ENCODE measurements around the gene CLEC3A.

Gene CLEC3A

GRCh38 chr16:77993111-77993985 is 29.0 kb upstream of the CLEC3A start:
- H4K20me1 ChIP-seq, result no peaks in the 10 kb centered on the region
- H3K4me2 ChIP-seq, result no peak overlapping the region
- no peaks in the 10 kb centered on the region for H3K4me1 ChIP-seq
- H3K27me3 ChIP-seq, result no peaks in the 10 kb centered on the region
- no peaks in the 10 kb centered on the region for H3K36me3 ChIP-seq
- no peak overlapping the region for H3K4me3 ChIP-seq
- no peak overlapping the region for H3K9ac ChIP-seq
- H3K9me3 ChIP-seq, result peaks cover 28% of the 10 kb centered on the region
- H3K27ac ChIP-seq, result no peak overlapping the region
- TF ChIP-seq Cebpa-rat (IDR thresholded peaks at IDR 0.05), result no peak

GRCh38 chr16:77995843-77996455 is 26.4 kb upstream of the CLEC3A start:
- Histone ChIP-seq H3K9ac (no peak overlapping the region), H3K27me3 (no peaks in the 10 kb centered on the region), H3K4me3 (no peak overlapping the region), H3K36me3 (no peaks in the 10 kb centered on the region), H3K9me3 (peaks cover 28% of the 10 kb centered on the region), H3K27ac (no peak overlapping the region), H3K4me2 (no peak overlapping the region), H3K4me1 (no peaks in the 10 kb centered on the region), H4K20me1 (no peaks in the 10 kb centered on the region)
- TF ChIP-seq Cebpa-rat (IDR thresholded peaks at IDR 0.05), result no peak

GRCh38 chr16:77998350-77999023 is 23.9 kb upstream of the CLEC3A start:
- Histone ChIP-seq H3K4me2 (no peak overlapping the region), H3K4me3 (no peak overlapping the region), H3K27ac (no peak overlapping the region), H3K36me3 (no peaks in the 10 kb centered on the region), H3K9me3 (peaks cover 28% of the 10 kb centered on the region), H3K27me3 (no peaks in the 10 kb centered on the region), H4K20me1 (no peaks in the 10 kb centered on the region), H3K9ac (no peak overlapping the region), H3K4me1 (no peaks in the 10 kb centered on the region)
- TF ChIP-seq Cebpa-rat (IDR thresholded peaks at IDR 0.05), result no peak

- H3K27me3 ChIP-seq, result no peaks in the 10 kb centered on the region
- no peaks in the 10 kb centered on the region for H3K36me3 ChIP-seq
- H4K20me1 ChIP-seq, result no peaks in the 10 kb centered on the region
- peaks cover 9% of the 10 kb centered on the region for H3K9me3 ChIP-seq
- no peak overlapping the region for H3K4me2 ChIP-seq
- no peak for TF ChIP-seq Cebpa-rat (IDR thresholded peaks at IDR 0.05)
- H3K9ac ChIP-seq, result no peak overlapping the region
- H3K27ac ChIP-seq, result no peak overlapping the region
- H3K4me3 ChIP-seq, result no peak overlapping the region
- H3K4me1 ChIP-seq, result no peaks in the 10 kb centered on the region
Observed at GRCh38 chr16:78001451-78002025, 20.8 kb upstream of the CLEC3A start.

GRCh38 chr16:78002915-78003538 is 19.3 kb upstream of the CLEC3A start:
- no peak overlapping the region for H3K4me2 ChIP-seq
- H3K4me1 ChIP-seq, result no peaks in the 10 kb centered on the region
- H3K4me3 ChIP-seq, result no peak overlapping the region
- no peaks in the 10 kb centered on the region for H3K36me3 ChIP-seq
- no peak for TF ChIP-seq Cebpa-rat (IDR thresholded peaks at IDR 0.05)
- no peaks in the 10 kb centered on the region for H4K20me1 ChIP-seq
- H3K27ac ChIP-seq, result no peak overlapping the region
- H3K9ac ChIP-seq, result no peak overlapping the region
- H3K9me3 ChIP-seq, result no peaks in the 10 kb centered on the region
- H3K27me3 ChIP-seq, result no peaks in the 10 kb centered on the region

GRCh38 chr16:78004517-78004916 is 17.8 kb upstream of the CLEC3A start:
- H3K36me3 ChIP-seq, result no peaks in the 10 kb centered on the region
- H3K27ac ChIP-seq, result no peak overlapping the region
- TF ChIP-seq Cebpa-rat (IDR thresholded peaks at IDR 0.05), result no peak

GRCh38 chr16:78005881-78006280 is 16.5 kb upstream of the CLEC3A start:
- no peak overlapping the region for H3K9ac ChIP-seq
- no peaks in the 10 kb centered on the region for H3K36me3 ChIP-seq
- H3K4me1 ChIP-seq, result no peaks in the 10 kb centered on the region
- H3K27ac ChIP-seq, result no peak overlapping the region
- no peak for TF ChIP-seq Cebpa-rat (IDR thresholded peaks at IDR 0.05)
- H3K4me3 ChIP-seq, result no peak overlapping the region
- no peaks in the 10 kb centered on the region for H4K20me1 ChIP-seq
- H3K9me3 ChIP-seq, result no peaks in the 10 kb centered on the region
- H3K27me3 ChIP-seq, result no peaks in the 10 kb centered on the region
- no peak overlapping the region for H3K4me2 ChIP-seq

More at GRCh38 chr16:78004517-78004916, 17.8 kb upstream of the CLEC3A start:
- Histone ChIP-seq H3K27me3 (no peaks in the 10 kb centered on the region), H3K4me3 (no peak overlapping the region), H3K9ac (no peak overlapping the region), H4K20me1 (no peaks in the 10 kb centered on the region), H3K9me3 (no peaks in the 10 kb centered on the region), H3K4me2 (no peak overlapping the region), H3K4me1 (no peaks in the 10 kb centered on the region)

- H3K4me3 ChIP-seq, result no peak overlapping the region
- no peak overlapping the region for H3K27ac ChIP-seq
- H3K4me2 ChIP-seq, result no peak overlapping the region
- H3K36me3 ChIP-seq, result no peaks in the 10 kb centered on the region
- no peaks in the 10 kb centered on the region for H3K4me1 ChIP-seq
- H3K9me3 ChIP-seq, result no peaks in the 10 kb centered on the region
- H4K20me1 ChIP-seq, result no peaks in the 10 kb centered on the region
- TF ChIP-seq Cebpa-rat (IDR thresholded peaks at IDR 0.05), result no peak
- no peak overlapping the region for H3K9ac ChIP-seq
- H3K27me3 ChIP-seq, result no peaks in the 10 kb centered on the region
Observed at GRCh38 chr16:78007121-78007520, 15.2 kb upstream of the CLEC3A start.

- Histone ChIP-seq H4K20me1 (no peaks in the 10 kb centered on the region), H3K9ac (no peak overlapping the region), H3K27ac (no peak overlapping the region), H3K4me2 (no peak overlapping the region), H3K4me3 (no peak overlapping the region), H3K36me3 (no peaks in the 10 kb centered on the region), H3K4me1 (no peaks in the 10 kb centered on the region), H3K9me3 (no peaks in the 10 kb centered on the region), H3K27me3 (no peaks in the 10 kb centered on the region)
- no peak for TF ChIP-seq Cebpa-rat (IDR thresholded peaks at IDR 0.05)
Observed at GRCh38 chr16:78024159-78024558, 1.8 kb downstream of the CLEC3A start.
